NB4 (cell line): ENCODE data around the gene CPS1.

ENCODE experiments used
- CTCF ChIP-seq: IDR thresholded peaks from one replicate; pipeline ENCODE4 v1.5.1; 2012; ENCODE audit warnings: low read depth, low read length
- POLR2A ChIP-seq: IDR thresholded peaks from 2 replicates; pipeline ENCODE4 v1.6.1; 2011; ENCODE audit warnings: mild to moderate bottlenecking; ENCODE audit not compliant: insufficient read length; ENCODE audit errors: extremely low read depth

GRCh38 chr2:210584834-210585233, 28.4 kb downstream of the CPS1 start:
- TF ChIP-seq POLR2A (no peak), CTCF (no peak)
